Stimulated activated CD4-positive, alpha-beta T cell treated with anti-CD3 and anti-CD28 coated beads, Interleukin-2, amount 100 ng/mL, for 24 hours (primary cell): Measurements from ENCODE around the gene BLID.

Source experiments
- DNase-seq, 2 donors: peaks; one replicate each; pipeline ENCODE4 v3.0.0-alpha.2; 2020

The BLID gene

GRCh38 chr11:122138744-122139594 lies 23.0 kb upstream of the BLID start:
- DNase-seq = no peak

GRCh38 chr11:122137078-122137793 lies 21.2 kb upstream of the BLID start:
- no peak for DNase-seq

GRCh38 chr11:122131126-122131525 lies 15.1 kb upstream of the BLID start:
- no peak for DNase-seq

DNA sequence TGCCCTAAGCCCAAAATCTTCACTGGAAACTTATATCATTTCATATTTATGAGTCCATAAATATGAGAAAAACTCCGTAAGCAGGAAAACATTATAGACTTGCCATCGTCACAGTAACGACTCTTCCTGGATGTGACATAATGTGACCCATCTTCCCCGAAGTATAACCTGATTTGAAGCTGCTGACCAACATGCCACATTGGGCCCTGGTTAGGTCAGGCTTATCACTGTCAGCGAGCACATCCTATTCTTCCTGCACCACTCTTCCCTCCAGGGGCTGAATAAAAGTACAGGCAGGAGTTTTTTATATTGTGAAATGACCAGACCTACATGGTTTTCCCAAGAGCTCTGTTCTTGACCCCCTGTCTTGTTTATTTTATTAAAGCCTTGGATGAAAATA lies 12.1 kb upstream of the BLID start:
- no peak for DNase-seq

- DNase-seq = no peak
Measured at GRCh38 chr11:122127020-122127419, 11.0 kb upstream of the BLID start.

GRCh38 chr11:122126024-122126688 lies 10.1 kb upstream of the BLID start:
- no peak for DNase-seq

GRCh38 chr11:122123263-122123929 lies 7.4 kb upstream of the BLID start:
- no peak for DNase-seq

DNA sequence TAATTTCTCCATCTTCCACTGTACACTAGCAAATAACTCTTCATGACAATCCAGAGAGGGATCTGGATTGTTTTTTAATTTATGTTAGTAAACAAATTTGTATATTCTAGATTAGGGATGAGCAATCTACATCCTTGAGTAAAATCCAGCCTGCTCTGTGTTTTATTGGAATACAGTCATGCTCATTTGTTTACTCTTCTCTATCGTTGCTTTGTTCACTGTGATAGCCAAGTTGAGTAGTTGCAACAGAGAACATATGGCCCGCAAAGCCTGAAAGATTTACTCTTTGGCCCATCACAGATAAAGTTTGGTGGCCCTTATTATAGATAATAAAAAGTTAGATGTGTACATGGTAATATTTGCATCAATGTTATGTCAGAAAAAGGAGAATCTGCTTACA lies 6.2 kb upstream of the BLID start:
- no peak for DNase-seq

GRCh38 chr11:122120096-122120495 lies 4.1 kb upstream of the BLID start:
- DNase-seq = no peak

GRCh38 chr11:122116591-122116990 lies 576 bp upstream of the BLID start:
- DNase-seq = no peak

- DNase-seq = no peak
Measured at GRCh38 chr11:122114976-122115375, 1.0 kb downstream of the BLID start.

DNA sequence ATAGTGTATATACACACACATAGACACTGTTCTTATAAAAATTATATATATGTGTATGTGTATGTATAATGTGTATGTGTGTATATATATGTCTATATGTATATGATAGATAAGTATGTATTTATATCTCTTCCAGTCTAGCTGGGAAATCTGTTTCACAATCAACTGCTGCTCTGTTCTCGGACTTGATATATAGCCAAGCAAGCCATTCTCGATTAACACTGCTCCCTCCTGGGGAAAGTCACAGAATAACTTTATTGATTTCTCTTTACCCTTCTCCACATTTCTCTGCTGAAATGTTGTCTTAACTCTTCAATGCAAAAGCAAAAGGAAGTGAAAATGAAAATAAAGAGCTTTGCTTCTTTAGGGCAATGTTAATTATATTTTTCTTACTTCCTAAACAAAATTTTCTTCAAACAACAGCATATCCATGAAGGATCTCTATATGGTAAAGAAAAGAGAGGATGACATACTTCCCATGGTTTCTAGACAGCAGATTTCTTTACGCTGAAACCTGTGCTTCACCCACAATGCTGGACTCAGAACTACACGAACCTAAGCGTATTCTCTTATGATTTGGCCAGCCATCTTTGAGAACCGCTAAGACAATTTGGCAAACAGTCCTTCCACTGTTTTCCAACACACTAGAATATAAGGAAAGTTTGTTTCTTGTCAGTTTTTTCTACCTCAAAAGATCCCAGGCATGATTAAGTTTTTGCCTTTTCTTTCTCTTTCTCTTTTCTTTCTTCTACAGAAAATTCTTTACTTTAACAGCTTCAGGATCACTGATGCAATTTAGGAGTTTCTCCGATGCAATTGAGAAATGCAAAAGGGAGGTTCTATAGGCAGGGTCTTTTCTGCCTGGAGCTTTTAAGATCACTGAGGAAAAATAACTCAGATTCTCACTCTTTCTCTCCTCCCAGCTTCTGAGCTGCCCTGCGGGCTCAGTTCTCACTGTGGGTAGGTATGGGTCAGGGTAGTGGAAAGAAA lies 1.9 kb downstream of the BLID start:
- DNase-seq = no peak

DNA sequence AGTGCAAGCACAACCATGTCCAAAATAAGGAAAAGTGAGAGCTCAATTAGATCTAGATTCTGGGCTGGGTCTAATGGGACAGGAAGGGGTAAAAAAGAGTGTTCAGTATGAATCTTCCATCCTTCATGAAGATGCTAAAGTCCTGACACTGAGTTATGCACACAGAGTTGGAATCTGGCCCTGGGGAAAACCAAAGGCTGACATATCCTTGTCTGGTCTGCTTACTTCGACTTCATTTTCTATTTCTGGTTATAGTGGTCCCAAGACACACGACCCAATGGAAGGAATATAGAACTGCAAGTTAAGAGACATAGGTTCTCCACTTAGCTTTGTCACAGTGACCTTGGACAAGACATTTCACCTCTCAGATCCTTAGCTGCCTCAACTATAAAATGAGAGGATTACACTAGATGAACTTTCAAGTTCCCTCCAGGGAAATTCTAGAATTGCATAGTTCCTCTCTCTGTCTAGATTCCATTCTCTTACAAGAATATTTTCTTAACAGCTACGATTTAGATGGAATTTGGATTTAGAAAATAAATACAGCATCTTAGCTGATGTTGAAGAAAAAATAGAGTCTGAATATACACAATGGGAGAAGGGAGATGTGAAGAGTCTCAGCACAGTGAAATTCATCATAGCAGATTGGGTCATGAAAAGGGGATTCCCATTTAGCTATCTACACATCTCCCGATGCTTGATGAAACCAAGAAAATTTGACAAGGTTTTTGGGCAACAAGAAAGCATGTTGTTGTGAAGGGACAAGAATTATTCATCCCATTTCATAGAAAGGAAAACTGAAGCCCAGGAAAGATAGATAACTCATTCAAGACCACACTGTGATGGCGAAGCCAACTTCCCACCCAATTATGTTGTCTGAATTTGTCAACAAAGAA lies 3.3 kb downstream of the BLID start:
- no peak for DNase-seq

DNA sequence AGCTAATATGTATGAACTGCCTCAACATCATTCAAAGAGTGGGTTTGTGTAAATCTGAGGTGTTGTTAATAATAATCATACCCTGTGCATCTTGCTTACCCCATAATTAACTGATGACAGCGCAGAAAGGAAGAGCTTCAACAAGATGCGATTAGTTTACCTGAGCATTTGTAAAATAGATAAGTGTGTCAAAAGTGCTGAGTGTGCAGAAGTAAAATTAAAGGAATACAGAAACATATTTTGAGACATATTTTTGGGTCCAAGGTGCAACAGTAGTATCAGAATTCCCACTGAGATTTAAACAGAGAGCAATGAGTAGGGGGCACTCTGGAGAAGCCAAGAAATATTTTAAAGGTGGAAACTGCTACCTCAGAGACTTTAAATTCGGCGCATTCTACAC lies 6.1 kb downstream of the BLID start:
- no peak for DNase-seq

DNA sequence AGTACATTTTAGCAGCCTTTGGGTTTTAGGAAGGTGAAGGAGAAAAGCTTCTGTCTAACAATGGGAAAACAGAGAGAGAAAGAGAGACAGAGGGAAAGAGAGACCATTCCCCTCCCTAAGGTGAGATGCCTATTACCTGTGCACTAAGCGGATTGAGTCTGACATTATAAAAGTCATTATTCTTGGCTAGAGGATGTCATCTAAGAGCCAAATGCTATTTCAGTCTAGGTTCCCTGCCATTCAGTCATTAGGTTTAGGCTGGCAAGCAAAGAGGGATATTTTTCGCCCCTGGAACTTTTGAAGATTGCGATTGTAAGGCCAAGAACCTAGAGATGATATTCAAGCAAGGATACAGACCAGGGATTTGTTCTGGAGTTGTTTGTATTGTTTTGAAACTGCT lies 7.2 kb downstream of the BLID start:
- DNase-seq = no peak

- peak in 1 of 2 donors; percentile 4 for DNase-seq
Measured at GRCh38 chr11:122108192-122108799, 7.7 kb downstream of the BLID start.

- DNase-seq = no peak
Measured at GRCh38 chr11:122107566-122107965, 8.4 kb downstream of the BLID start.

- DNase-seq = no peak
Measured at GRCh38 chr11:122107045-122107444, 9.0 kb downstream of the BLID start.

GRCh38 chr11:122105044-122105758 lies 10.8 kb downstream of the BLID start:
- DNase-seq = no peak

- DNase-seq = no peak
Measured at GRCh38 chr11:122104341-122104740, 11.7 kb downstream of the BLID start.
